Astrocyte (in vitro differentiated cells and primary cell): ENCODE results near the gene NEK2. TPM values are rescaled to one million over a fixed set of nuclear protein-coding genes. Genes with fewer than 3 reads are reported as not detected.

ENCODE experiments used
- DNase-seq: peaks from one replicate; pipeline ENCODE4 v3.0.0-alpha.2; 2010; ENCODE audit warnings: low read depth
- FAIRE-seq: peaks from 2 replicates; lab custom pipeline; 2011; peaks lifted over from hg19 to GRCh38; lab: Jason Lieb, UNC
- H2AFZ ChIP-seq: 2 replicates; pipeline ENCODE4 v1.6.0; 2012; ENCODE audit warnings: low read depth, low read length, inconsistent platforms
- H3K27ac ChIP-seq: 2 replicates; pipeline ENCODE4 v1.5.1; 2011; ENCODE audit warnings: low read depth, low read length, inconsistent platforms
- H3K27me3 ChIP-seq: 2 replicates; pipeline ENCODE4 v1.6.0; 2011; ENCODE audit warnings: low read length, inconsistent platforms; ENCODE audit not compliant: insufficient read depth
- H3K36me3 ChIP-seq: 2 replicates; pipeline ENCODE4 v1.5.1; 2011; ENCODE audit warnings: low read length, inconsistent platforms; ENCODE audit not compliant: insufficient read depth
- H3K4me1 ChIP-seq: 2 replicates; pipeline ENCODE4 v1.5.1; 2011; ENCODE audit warnings: low read length, inconsistent platforms; ENCODE audit not compliant: insufficient read depth
- H3K4me2 ChIP-seq: 2 replicates; pipeline ENCODE4 v1.6.0; 2012; ENCODE audit warnings: low read length, inconsistent platforms
- H3K4me3 ChIP-seq: 2 replicates; pipeline ENCODE4 v1.5.1; 2011; ENCODE audit warnings: low read depth, mild to moderate bottlenecking, low read length, inconsistent platforms; ENCODE audit not compliant: insufficient read depth
- H3K79me2 ChIP-seq: 2 replicates; pipeline ENCODE4 v1.6.0; 2012; ENCODE audit warnings: mild to moderate bottlenecking, low read length, inconsistent platforms; ENCODE audit not compliant: insufficient read depth
- H3K9ac ChIP-seq: 2 replicates; pipeline ENCODE4 v1.6.0; 2012; ENCODE audit warnings: mild to moderate bottlenecking, low read length, inconsistent platforms
- H3K9me3 ChIP-seq: 2 replicates; pipeline ENCODE4 v1.5.1; 2012; ENCODE audit warnings: low read depth, mild to moderate bottlenecking, low read length, inconsistent platforms; ENCODE audit not compliant: insufficient read depth
- H4K20me1 ChIP-seq: 2 replicates; pipeline ENCODE4 v1.6.0; 2012; ENCODE audit warnings: low read length, inconsistent platforms; ENCODE audit not compliant: insufficient read depth
- H3K27ac Mint-ChIP-seq: one replicate; pipeline ENCODE4 v1.8.0; 2021; ENCODE audit warnings: mild to moderate bottlenecking, mixed read lengths; ENCODE audit not compliant: unreplicated experiment
- H3K27me3 Mint-ChIP-seq: one replicate; pipeline ENCODE4 v1.8.0; 2021; ENCODE audit warnings: low read depth, mixed read lengths; ENCODE audit not compliant: unreplicated experiment
- H3K36me3 Mint-ChIP-seq: one replicate; pipeline ENCODE4 v1.8.0; 2021; ENCODE audit warnings: low read depth, mixed read lengths; ENCODE audit not compliant: unreplicated experiment
- H3K4me1 Mint-ChIP-seq: one replicate; pipeline ENCODE4 v1.8.0; 2021; ENCODE audit warnings: low read depth, mixed read lengths; ENCODE audit not compliant: unreplicated experiment
- H3K4me3 Mint-ChIP-seq: one replicate; pipeline ENCODE4 v1.8.0; 2021; ENCODE audit warnings: mild to moderate bottlenecking, moderate library complexity, mixed read lengths; ENCODE audit not compliant: unreplicated experiment
- H3K9me3 Mint-ChIP-seq: one replicate; pipeline ENCODE4 v1.8.0; 2021; ENCODE audit warnings: mild to moderate bottlenecking, mixed read lengths; ENCODE audit not compliant: unreplicated experiment
- EZH2 ChIP-seq: IDR thresholded peaks from 2 replicates; pipeline ENCODE4 v1.6.1; 2012; ENCODE audit warnings: mild to moderate bottlenecking, low read length, inconsistent platforms; ENCODE audit not compliant: insufficient read depth
- total RNA-seq: library from RNA; stranded (reverse); gene quantifications from 2 replicates; pipeline ENCODE4 v1.2.1, GENCODE V29; 2021
- TF ChIP-seq, protein P1 (sequence below): IDR thresholded peaks from 2 replicates; pipeline ENCODE4 v1.5.1; 2011; ENCODE audit warnings: low read depth, mild to moderate bottlenecking, inconsistent platforms, low read length, moderate library complexity; ENCODE audit not compliant: insufficient read depth

The NEK2 gene
- total RNA-seq, 1 donor from 2014 or later: 1.6 TPM

GRCh38 chr1:211656728-211657127 is 18.7 kb downstream of the NEK2 start:
- Histone ChIP-seq H4K20me1 (no peaks in the 10 kb centered on the region), H3K36me3 (no peaks in the 10 kb centered on the region), H3K4me3 (no peak overlapping the region), H3K27me3 (no peaks in the 10 kb centered on the region), H3K4me1 (peaks cover 11% of the 10 kb centered on the region), H3K9ac (no peak overlapping the region), H3K27ac (no peak overlapping the region), H3K79me2 (no peaks in the 10 kb centered on the region), H3K4me2 (no peak overlapping the region), H2AFZ (no peak overlapping the region), H3K9me3 (no peaks in the 10 kb centered on the region)
- Mint-ChIP-seq H3K27ac (no peak overlapping the region), H3K27me3 (peaks cover 7% of the 10 kb centered on the region), H3K36me3 (no peaks in the 10 kb centered on the region), H3K9me3 (no peaks in the 10 kb centered on the region), H3K4me1 (peaks cover 9% of the 10 kb centered on the region), H3K4me3 (no peak overlapping the region)
- FAIRE-seq (no peak), DNase-seq (no peak)
- no peak for TF ChIP-seq EZH2
- TF ChIP-seq, protein P1, sequence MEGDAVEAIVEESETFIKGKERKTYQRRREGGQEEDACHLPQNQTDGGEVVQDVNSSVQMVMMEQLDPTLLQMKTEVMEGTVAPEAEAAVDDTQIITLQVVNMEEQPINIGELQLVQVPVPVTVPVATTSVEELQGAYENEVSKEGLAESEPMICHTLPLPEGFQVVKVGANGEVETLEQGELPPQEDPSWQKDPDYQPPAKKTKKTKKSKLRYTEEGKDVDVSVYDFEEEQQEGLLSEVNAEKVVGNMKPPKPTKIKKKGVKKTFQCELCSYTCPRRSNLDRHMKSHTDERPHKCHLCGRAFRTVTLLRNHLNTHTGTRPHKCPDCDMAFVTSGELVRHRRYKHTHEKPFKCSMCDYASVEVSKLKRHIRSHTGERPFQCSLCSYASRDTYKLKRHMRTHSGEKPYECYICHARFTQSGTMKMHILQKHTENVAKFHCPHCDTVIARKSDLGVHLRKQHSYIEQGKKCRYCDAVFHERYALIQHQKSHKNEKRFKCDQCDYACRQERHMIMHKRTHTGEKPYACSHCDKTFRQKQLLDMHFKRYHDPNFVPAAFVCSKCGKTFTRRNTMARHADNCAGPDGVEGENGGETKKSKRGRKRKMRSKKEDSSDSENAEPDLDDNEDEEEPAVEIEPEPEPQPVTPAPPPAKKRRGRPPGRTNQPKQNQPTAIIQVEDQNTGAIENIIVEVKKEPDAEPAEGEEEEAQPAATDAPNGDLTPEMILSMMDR: no peak

GRCh38 chr1:211654838-211655787 is 20.3 kb downstream of the NEK2 start:
- peak; percentile 52 for FAIRE-seq
- Mint-ChIP-seq H3K4me1 (peaks cover 9% of the 10 kb centered on the region), H3K27ac (no peak overlapping the region), H3K27me3 (peaks cover 7% of the 10 kb centered on the region), H3K4me3 (no peak overlapping the region), H3K36me3 (peaks cover 4% of the 10 kb centered on the region), H3K9me3 (no peaks in the 10 kb centered on the region)
- Histone ChIP-seq H3K4me3 (no peak overlapping the region), H3K9me3 (no peaks in the 10 kb centered on the region), H3K79me2 (no peaks in the 10 kb centered on the region), H3K27me3 (no peaks in the 10 kb centered on the region), H3K4me2 (peak overlapping the region; percentile 63), H3K4me1 (peaks cover 11% of the 10 kb centered on the region), H3K27ac (no peak overlapping the region), H2AFZ (peak overlapping the region; percentile 36), H3K36me3 (no peaks in the 10 kb centered on the region), H3K9ac (no peak overlapping the region), H4K20me1 (no peaks in the 10 kb centered on the region)
- no peak for TF ChIP-seq EZH2
- TF ChIP-seq, protein P1: peak; percentile 94
- peak; percentile 55 for DNase-seq
